OCI-LY1 (cell line): Measurements from ENCODE around the gene ST3GAL2.
"Not testable (repeated sequence)": the region's sequence is repeated elsewhere in the genome, so short reads cannot be mapped to it uniquely, and the experiment has no call there.

Experiments
- CTCF ChIP-seq: fragments of 200-600 bp; sonication (generic), shearing (Covaris generic); IDR thresholded peaks from 2 replicates; pipeline ENCODE4 v1.5.1; 2017; ENCODE audit warnings: mild to moderate bottlenecking, antibody characterized with exemption, low read length, moderate library complexity, mixed read lengths
- EZH2 ChIP-seq: fragments of 200-600 bp; sonication (generic), shearing (Covaris generic); IDR thresholded peaks from 2 replicates; pipeline ENCODE4 v1.8.0; 2017; ENCODE audit warnings: borderline replicate concordance, mixed run types, mild to moderate bottlenecking, antibody characterized with exemption, low read length, moderate library complexity, mixed read lengths

GRCh38 chr16:70332728-70333127 lies 106.2 kb downstream of the ST3GAL2 start:
- not testable (repeated sequence) for TF ChIP-seq CTCF, EZH2
